Thyroid gland (tissue), 4 donors: ENCODE data around the gene TICAM2.

Experiments
- CTCF ChIP-seq, 6 experiments: fragments of 200-600 bp in 3 of 6; fragments of 450-650 bp in 3 of 6; sonication (generic) in 3 of 6; IDR thresholded peaks; one replicate each; pipeline ENCODE4 v1.5.1; 2016 to 2019; ENCODE audit warnings: antibody characterized with exemption in 6 of 6, mild to moderate bottlenecking in 2 of 6, inconsistent platforms in 1 of 6, moderate library complexity in 1 of 6
- POLR2A ChIP-seq, 2 donors: fragments of 450-650 bp; IDR thresholded peaks; one replicate each; pipeline ENCODE4 v1.6.1; 2017; ENCODE audit warnings: antibody characterized with exemption in 2 of 2, mild to moderate bottlenecking in 2 of 2, moderate library complexity in 1 of 2

DNA sequence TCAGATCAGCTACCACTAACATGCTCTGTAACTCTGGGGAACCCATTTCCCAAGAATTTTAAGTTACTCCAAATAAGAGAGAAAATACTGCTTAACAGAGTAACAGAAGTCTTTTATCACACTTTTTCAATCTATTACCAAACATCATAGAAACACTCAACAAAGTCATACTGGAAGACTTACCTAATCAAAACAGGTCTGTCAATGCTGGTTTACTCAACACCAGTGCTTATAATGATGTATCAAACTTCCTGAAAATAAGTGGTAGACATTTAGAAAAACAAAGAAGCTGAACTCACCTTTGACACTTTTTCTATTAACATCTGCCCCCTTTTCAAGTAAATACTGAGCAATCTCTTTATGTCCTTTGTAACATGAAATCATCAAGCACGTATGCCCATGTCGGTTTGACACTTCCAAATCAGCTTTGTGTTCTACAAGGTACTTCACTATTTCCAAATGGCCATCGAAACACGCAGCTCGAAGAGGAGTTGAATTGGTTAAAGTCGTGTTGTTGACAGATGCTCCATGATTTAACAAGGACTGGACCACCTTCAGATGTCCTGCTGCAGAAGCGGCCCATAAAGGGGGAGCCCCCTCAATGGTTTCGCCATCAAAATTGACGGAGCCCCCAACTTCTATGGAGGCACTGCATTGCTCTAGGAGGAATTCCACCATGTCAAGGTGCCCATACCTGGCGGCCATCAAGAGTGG, 59.5 kb downstream of the TICAM2 start:
- TF ChIP-seq CTCF (IDR thresholded peaks at IDR 0.05) (no peak), POLR2A (IDR thresholded peaks at IDR 0.05) (no peak)
